H1 (cell line): ENCODE measurements around the gene FBP1. TPM values are rescaled to one million over a fixed set of nuclear protein-coding genes. Genes with fewer than 3 reads are reported as not detected.
A peak's percentile ranks its signal among the peaks of the same experiment; 100 is the strongest.

Source experiments
- CBX8 ChIP-seq: fragments of 300-800, 300-1000 bp; sonication (generic); IDR thresholded peaks from 2 replicates; pipeline ENCODE4 v1.7.1; 2016; ENCODE audit warnings: low read depth, low read length, borderline replicate concordance
- CREB1 ChIP-seq: IDR thresholded peaks from 2 replicates; pipeline ENCODE4 v1.6.1; 2012; ENCODE audit warnings: inconsistent platforms
- NANOG ChIP-seq: IDR thresholded peaks from 2 replicates; pipeline ENCODE4 v1.6.1; 2011; ENCODE audit warnings: low read length, low read depth, mild to moderate bottlenecking, inconsistent platforms; ENCODE audit not compliant: insufficient read depth, poor library complexity, severe bottlenecking
- NRF1 ChIP-seq: IDR thresholded peaks from 2 replicates; pipeline ENCODE4 v1.6.1; 2011; ENCODE audit warnings: mild to moderate bottlenecking, low read depth, low read length, improper control_type of control experiment
- POU5F1 ChIP-seq: IDR thresholded peaks from 2 replicates; pipeline ENCODE4 v1.6.1; 2011; ENCODE audit warnings: low read depth, mild to moderate bottlenecking, low read length, moderate library complexity
- SRF ChIP-seq: IDR thresholded peaks from 2 replicates; pipeline ENCODE4 v1.6.1; 2011; ENCODE audit warnings: mild to moderate bottlenecking, low read depth, low read length, moderate library complexity
- TCF12 ChIP-seq: IDR thresholded peaks from 2 replicates; pipeline ENCODE4 v1.6.1; 2011; ENCODE audit warnings: low read depth, mild to moderate bottlenecking, low read length
- polyA plus RNA-seq, 7 experiments: library from polyadenylated mRNA; depleted of rRNA in 3 of 7; stranded (reverse) in 5 of 7; unstranded in 2 of 7; fragments of >200 nt in 5 of 7; fragments of 200-250 nt in 2 of 7; gene quantifications; 1 replicate in 5 of 7; 2 replicates in 1 of 7; 4 replicates in 1 of 7; pipeline versions ENCODE4 v1.2.1 to v1.2.3, GENCODE V29; 2011 to 2013; ENCODE audit warnings: missing spikeins in 2 of 7, mixed read lengths in 2 of 7
- total RNA-seq: library from RNA; stranded (reverse); fragmentation: NEBNext Ultra II Directional; extraction: Animal tissue kit (Norgen Biotek cat#: 25700); gene quantifications from 2 replicates; pipeline ENCODE4 v1.2.1, GENCODE V29; 2021
- TF ChIP-seq, protein P1 (sequence below): fragments of 300-600 bp; sonication (generic); IDR thresholded peaks from 2 replicates; pipeline ENCODE4 v1.7.1; 2012; ENCODE audit warnings: low read length, moderate library complexity, mild to moderate bottlenecking, inconsistent platforms; ENCODE audit not compliant: insufficient replicate concordance
- TF ChIP-seq, protein P2 (sequence below): IDR thresholded peaks from 2 replicates; pipeline ENCODE4 v1.6.1; 2011; ENCODE audit warnings: low read depth, mild to moderate bottlenecking, low read length; ENCODE audit not compliant: insufficient read depth

The FBP1 gene
- total and polyA plus RNA-seq, 2 of the 8 experiments (the other 6 are each of a cell fraction or from before 2014, with no cell fraction given): 1.0 to 4.1 TPM

DNA sequence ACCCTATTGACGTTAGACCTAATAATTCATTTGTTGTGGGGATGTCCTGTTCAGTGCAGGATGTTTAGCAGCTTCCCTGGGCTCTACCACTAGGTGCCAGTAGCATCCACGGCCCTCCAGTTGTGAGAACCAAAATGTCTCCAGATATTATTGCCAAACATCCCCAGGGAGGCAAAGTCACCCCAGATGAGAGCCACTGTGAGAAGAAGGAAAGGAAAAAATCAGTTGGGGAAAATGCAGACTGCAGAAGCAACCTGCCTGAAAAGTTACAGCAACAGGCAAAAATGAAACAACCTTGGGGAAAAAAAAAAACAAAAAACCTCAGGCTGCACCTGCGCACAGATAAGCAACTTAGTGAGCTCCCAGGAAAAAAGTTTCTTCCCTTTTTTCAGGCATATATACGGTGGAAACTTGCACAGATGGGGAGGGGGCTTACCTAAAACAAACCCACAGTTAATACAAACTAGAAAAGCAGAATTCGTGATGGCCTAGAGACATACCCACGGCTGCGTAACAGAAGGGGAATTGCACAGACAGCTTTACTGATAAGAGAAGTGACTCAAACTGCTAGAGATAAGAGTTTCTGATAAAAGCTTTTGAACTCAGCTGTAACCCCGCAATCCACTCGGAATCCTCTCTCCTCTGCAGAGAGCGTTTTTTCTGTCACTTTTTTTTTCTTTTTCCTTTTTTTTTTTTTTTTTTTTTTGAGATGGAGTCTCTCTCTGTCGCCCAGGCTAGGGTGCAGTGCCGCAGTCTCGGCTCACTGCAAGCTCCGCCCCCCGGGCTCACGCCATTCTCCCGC is 29.8 kb upstream of the FBP1 start (continued):
- TF ChIP-seq CREB1 (no peak), NRF1 (no peak), POU5F1 (no peak), TCF12 (no peak), CBX8 (no peak), NANOG (no peak), SRF (no peak)
- TF ChIP-seq, protein P1, sequence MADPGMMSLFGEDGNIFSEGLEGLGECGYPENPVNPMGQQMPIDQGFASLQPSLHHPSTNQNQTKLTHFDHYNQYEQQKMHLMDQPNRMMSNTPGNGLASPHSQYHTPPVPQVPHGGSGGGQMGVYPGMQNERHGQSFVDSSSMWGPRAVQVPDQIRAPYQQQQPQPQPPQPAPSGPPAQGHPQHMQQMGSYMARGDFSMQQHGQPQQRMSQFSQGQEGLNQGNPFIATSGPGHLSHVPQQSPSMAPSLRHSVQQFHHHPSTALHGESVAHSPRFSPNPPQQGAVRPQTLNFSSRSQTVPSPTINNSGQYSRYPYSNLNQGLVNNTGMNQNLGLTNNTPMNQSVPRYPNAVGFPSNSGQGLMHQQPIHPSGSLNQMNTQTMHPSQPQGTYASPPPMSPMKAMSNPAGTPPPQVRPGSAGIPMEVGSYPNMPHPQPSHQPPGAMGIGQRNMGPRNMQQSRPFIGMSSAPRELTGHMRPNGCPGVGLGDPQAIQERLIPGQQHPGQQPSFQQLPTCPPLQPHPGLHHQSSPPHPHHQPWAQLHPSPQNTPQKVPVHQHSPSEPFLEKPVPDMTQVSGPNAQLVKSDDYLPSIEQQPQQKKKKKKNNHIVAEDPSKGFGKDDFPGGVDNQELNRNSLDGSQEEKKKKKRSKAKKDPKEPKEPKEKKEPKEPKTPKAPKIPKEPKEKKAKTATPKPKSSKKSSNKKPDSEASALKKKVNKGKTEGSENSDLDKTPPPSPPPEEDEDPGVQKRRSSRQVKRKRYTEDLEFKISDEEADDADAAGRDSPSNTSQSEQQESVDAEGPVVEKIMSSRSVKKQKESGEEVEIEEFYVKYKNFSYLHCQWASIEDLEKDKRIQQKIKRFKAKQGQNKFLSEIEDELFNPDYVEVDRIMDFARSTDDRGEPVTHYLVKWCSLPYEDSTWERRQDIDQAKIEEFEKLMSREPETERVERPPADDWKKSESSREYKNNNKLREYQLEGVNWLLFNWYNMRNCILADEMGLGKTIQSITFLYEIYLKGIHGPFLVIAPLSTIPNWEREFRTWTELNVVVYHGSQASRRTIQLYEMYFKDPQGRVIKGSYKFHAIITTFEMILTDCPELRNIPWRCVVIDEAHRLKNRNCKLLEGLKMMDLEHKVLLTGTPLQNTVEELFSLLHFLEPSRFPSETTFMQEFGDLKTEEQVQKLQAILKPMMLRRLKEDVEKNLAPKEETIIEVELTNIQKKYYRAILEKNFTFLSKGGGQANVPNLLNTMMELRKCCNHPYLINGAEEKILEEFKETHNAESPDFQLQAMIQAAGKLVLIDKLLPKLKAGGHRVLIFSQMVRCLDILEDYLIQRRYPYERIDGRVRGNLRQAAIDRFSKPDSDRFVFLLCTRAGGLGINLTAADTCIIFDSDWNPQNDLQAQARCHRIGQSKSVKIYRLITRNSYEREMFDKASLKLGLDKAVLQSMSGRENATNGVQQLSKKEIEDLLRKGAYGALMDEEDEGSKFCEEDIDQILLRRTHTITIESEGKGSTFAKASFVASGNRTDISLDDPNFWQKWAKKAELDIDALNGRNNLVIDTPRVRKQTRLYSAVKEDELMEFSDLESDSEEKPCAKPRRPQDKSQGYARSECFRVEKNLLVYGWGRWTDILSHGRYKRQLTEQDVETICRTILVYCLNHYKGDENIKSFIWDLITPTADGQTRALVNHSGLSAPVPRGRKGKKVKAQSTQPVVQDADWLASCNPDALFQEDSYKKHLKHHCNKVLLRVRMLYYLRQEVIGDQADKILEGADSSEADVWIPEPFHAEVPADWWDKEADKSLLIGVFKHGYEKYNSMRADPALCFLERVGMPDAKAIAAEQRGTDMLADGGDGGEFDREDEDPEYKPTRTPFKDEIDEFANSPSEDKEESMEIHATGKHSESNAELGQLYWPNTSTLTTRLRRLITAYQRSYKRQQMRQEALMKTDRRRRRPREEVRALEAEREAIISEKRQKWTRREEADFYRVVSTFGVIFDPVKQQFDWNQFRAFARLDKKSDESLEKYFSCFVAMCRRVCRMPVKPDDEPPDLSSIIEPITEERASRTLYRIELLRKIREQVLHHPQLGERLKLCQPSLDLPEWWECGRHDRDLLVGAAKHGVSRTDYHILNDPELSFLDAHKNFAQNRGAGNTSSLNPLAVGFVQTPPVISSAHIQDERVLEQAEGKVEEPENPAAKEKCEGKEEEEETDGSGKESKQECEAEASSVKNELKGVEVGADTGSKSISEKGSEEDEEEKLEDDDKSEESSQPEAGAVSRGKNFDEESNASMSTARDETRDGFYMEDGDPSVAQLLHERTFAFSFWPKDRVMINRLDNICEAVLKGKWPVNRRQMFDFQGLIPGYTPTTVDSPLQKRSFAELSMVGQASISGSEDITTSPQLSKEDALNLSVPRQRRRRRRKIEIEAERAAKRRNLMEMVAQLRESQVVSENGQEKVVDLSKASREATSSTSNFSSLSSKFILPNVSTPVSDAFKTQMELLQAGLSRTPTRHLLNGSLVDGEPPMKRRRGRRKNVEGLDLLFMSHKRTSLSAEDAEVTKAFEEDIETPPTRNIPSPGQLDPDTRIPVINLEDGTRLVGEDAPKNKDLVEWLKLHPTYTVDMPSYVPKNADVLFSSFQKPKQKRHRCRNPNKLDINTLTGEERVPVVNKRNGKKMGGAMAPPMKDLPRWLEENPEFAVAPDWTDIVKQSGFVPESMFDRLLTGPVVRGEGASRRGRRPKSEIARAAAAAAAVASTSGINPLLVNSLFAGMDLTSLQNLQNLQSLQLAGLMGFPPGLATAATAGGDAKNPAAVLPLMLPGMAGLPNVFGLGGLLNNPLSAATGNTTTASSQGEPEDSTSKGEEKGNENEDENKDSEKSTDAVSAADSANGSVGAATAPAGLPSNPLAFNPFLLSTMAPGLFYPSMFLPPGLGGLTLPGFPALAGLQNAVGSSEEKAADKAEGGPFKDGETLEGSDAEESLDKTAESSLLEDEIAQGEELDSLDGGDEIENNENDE: no peak
- TF ChIP-seq, protein P2, sequence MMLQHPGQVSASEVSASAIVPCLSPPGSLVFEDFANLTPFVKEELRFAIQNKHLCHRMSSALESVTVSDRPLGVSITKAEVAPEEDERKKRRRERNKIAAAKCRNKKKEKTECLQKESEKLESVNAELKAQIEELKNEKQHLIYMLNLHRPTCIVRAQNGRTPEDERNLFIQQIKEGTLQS: peak; percentile 32; the same call in 1 of the 2 replicates
